ENCODE results near the gene DCTN1.

DNA sequence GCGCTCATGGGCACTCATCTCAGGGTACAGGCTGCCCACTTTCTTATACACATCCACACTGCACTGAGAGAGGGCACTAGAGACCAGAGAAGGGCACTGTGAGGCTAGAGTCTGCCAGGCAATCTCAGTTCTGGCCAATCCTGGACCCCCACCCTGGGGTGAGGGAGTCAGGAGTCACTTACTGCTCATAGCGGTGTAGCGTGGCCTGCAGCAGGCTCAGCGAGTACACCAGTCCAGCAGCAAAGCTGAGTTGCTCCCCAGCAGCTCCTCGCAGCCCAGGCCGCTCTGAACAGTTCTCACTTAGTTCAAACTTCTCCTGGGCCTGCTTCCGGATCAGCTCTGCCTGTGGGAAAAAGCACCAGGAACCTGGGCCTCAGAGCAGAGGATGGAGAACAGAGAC is 12.3 kb downstream of the DCTN1 start:
- TF ChIP-seq CTCF (IDR thresholded peaks at IDR 0.05) (no peak), POLR2AphosphoS5 (IDR thresholded peaks at IDR 0.05) (no peak), POLR2A (IDR thresholded peaks at IDR 0.05) (no peak)

Measured in breast epithelium (tissue), 3 donors.